ENCODE data around the gene DCST2.

DCST2 gene

DNA sequence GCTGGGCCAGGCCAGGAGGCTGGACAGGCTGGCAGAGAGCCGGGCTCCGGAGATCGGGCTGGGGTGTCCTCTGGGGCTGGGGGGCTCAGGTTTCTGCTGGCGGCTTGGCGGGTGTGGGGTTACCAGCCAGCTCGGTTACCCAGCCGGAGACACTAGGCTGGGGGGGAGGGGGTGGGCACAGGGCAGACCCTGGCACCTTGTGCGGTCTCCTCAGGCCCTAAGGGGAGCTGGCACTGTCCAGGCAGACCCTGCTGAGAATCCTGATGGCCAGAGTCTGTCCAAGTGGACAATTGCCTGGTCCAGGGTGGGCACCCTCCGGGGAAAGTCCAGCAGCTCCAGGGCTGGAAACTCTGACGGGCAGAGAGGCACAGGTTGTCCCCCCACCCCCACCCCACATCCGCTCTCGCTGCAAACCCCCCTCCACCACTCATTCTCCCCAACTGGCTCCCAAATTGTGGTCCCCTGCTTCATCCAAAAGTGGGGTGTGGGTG is 24.3 kb downstream of the DCST2 start:
- Histone ChIP-seq H3K4me1 (ENCODE audit: control insufficient read depth, insufficient read depth, low read length) (peaks cover 48% of the 10 kb centered on the region), H3K36me3 (ENCODE audit: control insufficient read depth, insufficient read depth, low read length) (no peaks in the 10 kb centered on the region), H3K9me3 (ENCODE audit: control insufficient read depth, low read length) (no peaks in the 10 kb centered on the region), H3K27ac (ENCODE audit: insufficient read depth, low read depth, low read length, poor library complexity, severe bottlenecking) (peak overlapping the region; percentile 2), H3K4me3 (ENCODE audit: insufficient read depth, low read depth, low read length) (no peak overlapping the region), H3K27me3 (ENCODE audit: control insufficient read depth, insufficient read depth, low read length, poor library complexity, severe bottlenecking) (no peaks in the 10 kb centered on the region)
- WGBS, 2 experiments = 92 to 96% methylated on average over 10 to 11 of the region's 12 CpGs

- no peaks in the 10 kb centered on the region for H3K36me3 ChIP-seq (ENCODE audit: control insufficient read depth, insufficient read depth, low read length)
- H3K27me3 ChIP-seq (ENCODE audit: control insufficient read depth, insufficient read depth, low read length, poor library complexity, severe bottlenecking) = no peaks in the 10 kb centered on the region
- H3K27ac ChIP-seq (ENCODE audit: insufficient read depth, low read depth, low read length, poor library complexity, severe bottlenecking) = no peak overlapping the region
- no peak overlapping the region for H3K4me3 ChIP-seq (ENCODE audit: insufficient read depth, low read depth, low read length)
- WGBS, 2 experiments = 63 to 69% methylated on average over 16 of the region's 16 CpGs
- H3K9me3 ChIP-seq (ENCODE audit: control insufficient read depth, low read length) = no peaks in the 10 kb centered on the region
- peaks cover 50% of the 10 kb centered on the region for H3K4me1 ChIP-seq (ENCODE audit: control insufficient read depth, insufficient read depth, low read length)
Observed at GRCh38 chr1:155008015-155008941, 25.3 kb downstream of the DCST2 start.

DNA sequence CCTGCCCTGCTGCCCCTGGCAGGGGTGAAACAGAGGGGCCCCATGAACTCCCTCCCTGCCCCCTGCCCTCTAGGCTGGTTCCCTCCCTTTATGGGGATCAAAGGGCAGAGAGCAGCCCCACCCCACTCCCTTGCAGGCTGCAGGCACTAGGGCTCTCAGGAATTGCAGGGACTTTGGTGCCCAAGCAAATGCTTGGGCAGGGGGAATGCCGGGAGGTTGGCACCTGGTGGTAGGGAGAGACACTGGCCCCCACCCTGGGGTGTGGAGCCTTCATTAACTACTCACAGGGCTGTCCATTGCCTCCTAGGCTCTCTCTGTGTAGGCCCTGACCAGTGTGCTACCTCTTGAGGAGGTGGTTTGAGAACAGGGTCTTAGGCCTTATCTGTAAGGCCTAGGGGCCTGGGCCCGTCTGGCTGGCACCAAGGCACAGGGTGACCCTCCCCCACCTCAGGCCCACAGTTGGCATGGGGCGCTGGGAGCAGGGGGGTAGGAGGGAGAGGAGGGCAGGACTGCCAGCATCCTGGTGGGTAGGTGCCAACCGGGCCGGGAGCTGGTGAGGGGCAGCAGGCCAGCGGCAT is 26.2 kb downstream of the DCST2 start:
- no peaks in the 10 kb centered on the region for H3K36me3 ChIP-seq (ENCODE audit: control insufficient read depth, insufficient read depth, low read length)
- H3K27me3 ChIP-seq (ENCODE audit: control insufficient read depth, insufficient read depth, low read length, poor library complexity, severe bottlenecking) = no peaks in the 10 kb centered on the region
- WGBS, 2 experiments = 92 to 93% methylated on average over 6 of the region's 6 CpGs
- H3K4me1 ChIP-seq (ENCODE audit: control insufficient read depth, insufficient read depth, low read length) = peaks cover 43% of the 10 kb centered on the region
- H3K27ac ChIP-seq (ENCODE audit: insufficient read depth, low read depth, low read length, poor library complexity, severe bottlenecking) = no peak overlapping the region
- H3K4me3 ChIP-seq (ENCODE audit: insufficient read depth, low read depth, low read length) = no peak overlapping the region
- no peaks in the 10 kb centered on the region for H3K9me3 ChIP-seq (ENCODE audit: control insufficient read depth, low read length)

DNA sequence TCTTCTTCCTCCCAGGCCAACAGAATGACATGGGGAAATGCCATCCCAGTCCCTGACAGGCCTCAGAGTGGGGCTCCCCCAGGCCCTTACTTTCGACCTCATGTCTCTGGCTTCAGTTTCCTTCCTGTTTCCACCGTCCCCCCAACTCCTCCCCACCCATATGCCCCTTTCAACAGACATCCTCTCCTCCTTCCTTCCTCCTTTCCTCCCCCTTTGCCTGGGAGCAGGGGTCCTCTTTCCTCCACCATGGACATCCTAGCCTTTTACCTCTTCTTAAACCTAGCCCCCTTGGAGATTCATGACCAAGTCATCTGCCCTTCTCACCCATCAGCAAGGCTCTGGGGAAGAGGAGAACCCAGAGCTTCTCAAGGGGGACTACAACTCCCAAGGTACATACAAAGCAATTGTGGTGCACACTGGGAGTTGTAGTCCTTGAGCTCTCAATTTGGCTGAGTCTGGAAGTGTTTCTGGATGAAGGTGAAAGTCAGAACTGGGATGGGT is 26.9 kb downstream of the DCST2 start:
- Histone ChIP-seq H3K4me1 (ENCODE audit: control insufficient read depth, insufficient read depth, low read length) (peaks cover 39% of the 10 kb centered on the region), H3K9me3 (ENCODE audit: control insufficient read depth, low read length) (no peaks in the 10 kb centered on the region), H3K27ac (ENCODE audit: insufficient read depth, low read depth, low read length, poor library complexity, severe bottlenecking) (no peak overlapping the region), H3K36me3 (ENCODE audit: control insufficient read depth, insufficient read depth, low read length) (no peaks in the 10 kb centered on the region), H3K4me3 (ENCODE audit: insufficient read depth, low read depth, low read length) (no peak overlapping the region), H3K27me3 (ENCODE audit: control insufficient read depth, insufficient read depth, low read length, poor library complexity, severe bottlenecking) (no peaks in the 10 kb centered on the region)
- 86 to 97% methylated on average over 2 of the region's 2 CpGs for WGBS, 2 experiments

- H3K4me3 ChIP-seq (ENCODE audit: insufficient read depth, low read depth, low read length) = no peak overlapping the region
- WGBS, 2 experiments = 82 to 84% methylated on average over 17 of the region's 17 CpGs
- H3K27ac ChIP-seq (ENCODE audit: insufficient read depth, low read depth, low read length, poor library complexity, severe bottlenecking) = no peak overlapping the region
- no peaks in the 10 kb centered on the region for H3K9me3 ChIP-seq (ENCODE audit: control insufficient read depth, low read length)
- H3K4me1 ChIP-seq (ENCODE audit: control insufficient read depth, insufficient read depth, low read length) = peaks cover 26% of the 10 kb centered on the region
- H3K36me3 ChIP-seq (ENCODE audit: control insufficient read depth, insufficient read depth, low read length) = no peaks in the 10 kb centered on the region
- H3K27me3 ChIP-seq (ENCODE audit: control insufficient read depth, insufficient read depth, low read length, poor library complexity, severe bottlenecking) = no peaks in the 10 kb centered on the region
Observed at GRCh38 chr1:155005076-155006011, 28.2 kb downstream of the DCST2 start.

- 51 to 53% methylated on average over 4 to 5 of the region's 5 CpGs for WGBS, 2 experiments
- H3K36me3 ChIP-seq (ENCODE audit: control insufficient read depth, insufficient read depth, low read length) = no peaks in the 10 kb centered on the region
- peaks cover 25% of the 10 kb centered on the region for H3K4me1 ChIP-seq (ENCODE audit: control insufficient read depth, insufficient read depth, low read length)
- H3K9me3 ChIP-seq (ENCODE audit: control insufficient read depth, low read length) = no peaks in the 10 kb centered on the region
- H3K4me3 ChIP-seq (ENCODE audit: insufficient read depth, low read depth, low read length) = peak overlapping the region; percentile 57
- H3K27me3 ChIP-seq (ENCODE audit: control insufficient read depth, insufficient read depth, low read length, poor library complexity, severe bottlenecking) = no peaks in the 10 kb centered on the region
- H3K27ac ChIP-seq (ENCODE audit: insufficient read depth, low read depth, low read length, poor library complexity, severe bottlenecking) = peak overlapping the region; percentile 8
Observed at GRCh38 chr1:155004352-155005075, 29.1 kb downstream of the DCST2 start.

DNA sequence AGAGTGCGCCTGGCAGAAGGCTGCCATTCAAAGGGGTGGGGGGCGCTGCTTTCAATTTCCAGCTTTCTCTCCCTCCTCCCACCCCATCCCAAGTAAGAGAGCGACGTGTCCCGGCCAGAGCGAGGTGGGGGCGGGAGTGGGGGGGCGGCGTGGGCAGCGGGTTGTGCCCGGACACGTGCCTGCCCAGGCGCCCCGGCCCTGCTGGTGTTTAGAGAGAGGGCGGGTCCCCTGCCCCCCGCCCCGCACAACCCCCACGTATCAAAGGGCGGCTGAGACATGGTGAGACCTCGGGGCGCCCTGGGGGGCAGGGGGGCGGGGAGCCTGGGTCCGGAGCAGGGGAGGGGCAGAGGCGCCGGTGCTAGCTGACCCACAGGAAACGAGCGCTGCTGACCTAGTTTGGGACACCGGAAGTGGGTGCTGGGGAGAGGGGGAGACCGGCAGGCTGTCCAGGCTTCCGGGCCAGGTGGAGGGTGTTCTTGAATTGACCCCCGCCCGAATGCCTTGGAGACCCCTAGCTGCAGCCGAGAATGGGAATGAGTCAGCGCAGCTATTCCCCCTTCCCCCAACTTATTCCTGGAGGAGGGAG is 29.7 kb downstream of the DCST2 start:
- Histone ChIP-seq H3K36me3 (ENCODE audit: control insufficient read depth, insufficient read depth, low read length) (no peaks in the 10 kb centered on the region), H3K9me3 (ENCODE audit: control insufficient read depth, low read length) (no peaks in the 10 kb centered on the region), H3K27ac (ENCODE audit: insufficient read depth, low read depth, low read length, poor library complexity, severe bottlenecking) (no peak overlapping the region), H3K4me1 (ENCODE audit: control insufficient read depth, insufficient read depth, low read length) (peaks cover 20% of the 10 kb centered on the region), H3K27me3 (ENCODE audit: control insufficient read depth, insufficient read depth, low read length, poor library complexity, severe bottlenecking) (no peaks in the 10 kb centered on the region), H3K4me3 (ENCODE audit: insufficient read depth, low read depth, low read length) (peak overlapping the region; percentile 57)
- WGBS, 2 experiments = 1% methylated on average over 34 of the region's 34 CpGs

- H3K4me1 ChIP-seq (ENCODE audit: control insufficient read depth, insufficient read depth, low read length) = peaks cover 14% of the 10 kb centered on the region
- peak overlapping the region; percentile 57 for H3K4me3 ChIP-seq (ENCODE audit: insufficient read depth, low read depth, low read length)
- H3K9me3 ChIP-seq (ENCODE audit: control insufficient read depth, low read length) = no peaks in the 10 kb centered on the region
- no peaks in the 10 kb centered on the region for H3K27me3 ChIP-seq (ENCODE audit: control insufficient read depth, insufficient read depth, low read length, poor library complexity, severe bottlenecking)
- no peaks in the 10 kb centered on the region for H3K36me3 ChIP-seq (ENCODE audit: control insufficient read depth, insufficient read depth, low read length)
- H3K27ac ChIP-seq (ENCODE audit: insufficient read depth, low read depth, low read length, poor library complexity, severe bottlenecking) = no peak overlapping the region
- WGBS, 2 experiments = 0% methylated on average over 37 of the region's 37 CpGs
Observed at GRCh38 chr1:155003227-155003765, 30.3 kb downstream of the DCST2 start.

All from ectodermal cell (in vitro differentiated cells).